ENCODE measurements around the gene CCNI2.

DNA sequence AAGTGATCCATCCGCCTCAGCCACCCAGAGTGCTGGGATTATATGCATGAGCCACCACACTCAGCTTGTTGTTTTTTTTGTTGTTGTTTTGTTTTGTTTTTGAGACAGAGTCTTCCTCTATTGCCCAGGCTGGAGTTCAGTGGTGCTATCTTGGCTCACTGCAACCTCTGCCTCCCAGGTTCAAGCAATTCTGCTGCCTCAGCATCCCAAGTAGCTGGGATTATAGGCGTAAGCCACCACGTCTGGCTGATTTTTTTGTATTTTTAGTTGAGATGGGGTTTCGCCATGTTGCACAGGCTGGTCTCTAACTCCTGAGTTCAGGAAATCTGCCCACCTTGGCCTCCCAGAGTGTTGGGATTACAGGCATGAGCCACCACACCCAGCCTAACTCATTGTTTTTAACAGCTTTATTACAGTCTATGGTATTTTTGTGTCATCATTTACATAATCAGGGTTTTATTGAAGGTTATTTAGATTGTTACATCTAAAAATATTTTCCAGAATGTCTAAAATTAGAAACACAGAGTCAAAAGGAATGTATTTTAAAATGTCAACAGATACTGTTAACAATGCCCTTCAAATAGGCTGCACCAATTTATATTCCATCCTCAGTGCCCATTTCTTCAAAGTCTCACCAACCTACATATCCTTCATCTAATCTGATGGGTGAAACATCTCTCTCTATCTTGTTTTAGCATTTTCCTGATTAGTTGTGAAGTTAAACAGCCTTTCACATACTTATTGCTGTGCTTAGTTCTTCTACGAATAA is 28.5 kb upstream of the CCNI2 start:
- TF ChIP-seq, protein P1, sequence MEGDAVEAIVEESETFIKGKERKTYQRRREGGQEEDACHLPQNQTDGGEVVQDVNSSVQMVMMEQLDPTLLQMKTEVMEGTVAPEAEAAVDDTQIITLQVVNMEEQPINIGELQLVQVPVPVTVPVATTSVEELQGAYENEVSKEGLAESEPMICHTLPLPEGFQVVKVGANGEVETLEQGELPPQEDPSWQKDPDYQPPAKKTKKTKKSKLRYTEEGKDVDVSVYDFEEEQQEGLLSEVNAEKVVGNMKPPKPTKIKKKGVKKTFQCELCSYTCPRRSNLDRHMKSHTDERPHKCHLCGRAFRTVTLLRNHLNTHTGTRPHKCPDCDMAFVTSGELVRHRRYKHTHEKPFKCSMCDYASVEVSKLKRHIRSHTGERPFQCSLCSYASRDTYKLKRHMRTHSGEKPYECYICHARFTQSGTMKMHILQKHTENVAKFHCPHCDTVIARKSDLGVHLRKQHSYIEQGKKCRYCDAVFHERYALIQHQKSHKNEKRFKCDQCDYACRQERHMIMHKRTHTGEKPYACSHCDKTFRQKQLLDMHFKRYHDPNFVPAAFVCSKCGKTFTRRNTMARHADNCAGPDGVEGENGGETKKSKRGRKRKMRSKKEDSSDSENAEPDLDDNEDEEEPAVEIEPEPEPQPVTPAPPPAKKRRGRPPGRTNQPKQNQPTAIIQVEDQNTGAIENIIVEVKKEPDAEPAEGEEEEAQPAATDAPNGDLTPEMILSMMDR (IDR thresholded peaks at IDR 0.05) = no peak
- no peak for TF ChIP-seq POLR2A (IDR thresholded peaks at IDR 0.05)
